Panc1 (cell line): Measurements from ENCODE around the gene ANO4. TPM values are rescaled to one million over a fixed set of nuclear protein-coding genes. Genes with fewer than 3 reads are reported as not detected.

Source experiments
- ATAC-seq: fragments of 200-7000 bp; cut with Tn5 transposase; 2 replicates; pipeline ENCODE4 v1.9.1; 2020; ENCODE audit warnings: mild to moderate bottlenecking, moderate library complexity
- BruUV-seq: library from RNA; stranded (reverse); fragments of 400-500 nt; replicated peaks from 2 replicates; lab custom pipeline; 2021; lab: Mats Ljungman, UMichigan
- CTCF ChIA-PET: fragments of 300-600 bp; sonication (Branson Sonifier 250); formaldehyde crosslinking; loops from one replicate; lab custom pipeline; 2022; ENCODE audit warnings: antibody characterized with exemption; lab: Charles Lee
- POLR2A ChIA-PET: fragments of 300-600 bp; sonication (Branson Sonifier 250); formaldehyde crosslinking; loops from one replicate; lab custom pipeline; 2022; ENCODE audit warnings: antibody characterized with exemption; lab: Charles Lee
- DNase-seq: peaks from one replicate; pipeline ENCODE4 v3.0.0-alpha.2; 2010; ENCODE audit warnings: low read depth, low spot score
- H3K27ac ChIP-seq: 2 replicates; pipeline ENCODE4 v1.5.1; 2011; ENCODE audit warnings: mild to moderate bottlenecking, low read length, inconsistent platforms
- H3K27me3 ChIP-seq: fragments of 200-500 bp; sonication (Bioruptor generic); 2 replicates; pipeline ENCODE4 v1.6.0; 2014; ENCODE audit warnings: low read length, inconsistent platforms; ENCODE audit not compliant: control insufficient read depth, insufficient read depth
- H3K36me3 ChIP-seq: fragments of 200-500 bp; sonication (Bioruptor generic); 2 replicates; pipeline ENCODE4 v1.5.1; 2014; ENCODE audit warnings: inconsistent platforms, mild to moderate bottlenecking, low read length, moderate library complexity; ENCODE audit not compliant: control insufficient read depth, insufficient read depth
- H3K4me1 ChIP-seq: 2 replicates; pipeline ENCODE4 v1.5.1; 2011; ENCODE audit warnings: inconsistent platforms, mild to moderate bottlenecking, low read length, moderate library complexity; ENCODE audit not compliant: control insufficient read depth, insufficient read depth
- H3K4me3 ChIP-seq, 2 experiments: 2 replicates each; pipeline ENCODE4 v1.5.1; 2011 to 2012; ENCODE audit warnings: low read depth in 2 of 2, low read length in 2 of 2, mild to moderate bottlenecking in 2 of 2, inconsistent platforms in 1 of 2, moderate library complexity in 1 of 2
- H3K9me3 ChIP-seq: fragments of 200-500 bp; sonication (Bioruptor generic); 2 replicates; pipeline ENCODE4 v1.5.1; 2014; ENCODE audit warnings: low read depth, mild to moderate bottlenecking, inconsistent platforms, low read length, moderate library complexity; ENCODE audit not compliant: control insufficient read depth, insufficient read depth
- CTCF ChIP-seq: fragments of 450-650 bp; IDR thresholded peaks from 2 replicates; pipeline ENCODE4 v1.5.1; 2017; ENCODE audit warnings: mild to moderate bottlenecking
- POLR2AphosphoS5 ChIP-seq: IDR thresholded peaks from 2 replicates; pipeline ENCODE4 v1.6.1; 2012; ENCODE audit warnings: mild to moderate bottlenecking, low read depth, low read length, moderate library complexity
- REST ChIP-seq, 2 experiments: IDR thresholded peaks; 2 replicates each; pipeline ENCODE4 v1.6.1; 2011 to 2012; ENCODE audit warnings: low read depth in 2 of 2, control low read depth in 1 of 2, low read length in 1 of 2, mild to moderate bottlenecking in 1 of 2, moderate library complexity in 1 of 2; ENCODE audit not compliant: insufficient read depth in 1 of 2
- SIN3A ChIP-seq: IDR thresholded peaks from 2 replicates; pipeline ENCODE4 v1.6.1; 2012; ENCODE audit warnings: low read depth, mild to moderate bottlenecking, low read length, moderate library complexity, borderline replicate concordance; ENCODE audit not compliant: insufficient read depth
- TCF7L2 ChIP-seq: IDR thresholded peaks from 2 replicates; pipeline ENCODE4 v1.6.1; 2011; ENCODE audit warnings: mild to moderate bottlenecking, low read depth, low read length, inconsistent platforms
- in situ Hi-C: cut with HindIII; loops from 2 replicates; pipeline ENCODE4 v1.10.0; 2016; ENCODE audit warnings: low sequenced_read_pairs, low pct_unique_long_range_greater_than_20kb
- intact Hi-C: fragments of 100-400 bp; cut with micrococcal nuclease; formaldehyde crosslinking; loops from one replicate; pipeline ENCODE4 v1.10.0; 2022; ENCODE audit not compliant: unreplicated experiment
- total RNA-seq: library from RNA; stranded (reverse); gene quantifications from one replicate; pipeline ENCODE4 v1.2.1, GENCODE V29; 2021; ENCODE audit not compliant: unreplicated experiment

ANO4 gene
- total RNA-seq, 1 experiment from 2014 or later, result not detected

DNA sequence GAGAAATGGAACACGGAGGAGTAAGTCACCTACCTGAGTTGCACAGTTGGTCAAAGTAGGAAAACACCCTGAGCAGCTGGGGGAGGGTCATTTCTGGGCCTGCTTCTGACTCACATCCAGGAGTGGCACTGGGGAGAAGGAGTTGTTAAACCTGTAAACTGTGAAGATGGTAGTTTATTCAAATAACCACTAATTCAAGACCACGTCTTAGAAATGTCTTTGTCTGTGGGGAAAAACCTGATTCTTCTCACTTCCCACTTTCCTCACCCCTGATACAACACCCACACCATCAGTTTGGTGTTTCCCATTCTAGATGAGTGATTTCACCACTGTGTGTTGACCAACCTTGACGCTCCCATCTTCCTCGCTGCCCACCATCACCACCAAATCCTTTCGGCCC, 207.1 kb downstream of the ANO4 start:
- ATAC-seq (no peak), DNase-seq (no peak)
- ChIA-PET CTCF (no interaction called here), POLR2A (no interaction called here)
- no peaks in the 10 kb centered on the region for H3K27me3 ChIP-seq
- no peaks in the 10 kb centered on the region for H3K36me3 ChIP-seq
- in situ Hi-C loops, result no loop called here
- intact Hi-C loops, result no loop called here
- no peak overlapping the region for H3K4me3 ChIP-seq
- H3K27ac ChIP-seq, result no peak overlapping the region
- H3K4me1 ChIP-seq, result no peaks in the 10 kb centered on the region
- H3K9me3 ChIP-seq, result no peaks in the 10 kb centered on the region
- TF ChIP-seq REST (IDR thresholded peaks at IDR 0.05; ENCODE audit: insufficient read depth in 1 of 2, low read depth in 2 of 2, low read length in 1 of 2), result no peak
- no TSS peak for BruUV-seq

- CTCF ChIA-PET, result no interaction called here
- in situ Hi-C loops, result no loop called here
- no peak for ATAC-seq
- no peak for TF ChIP-seq REST (IDR thresholded peaks at IDR 0.05; ENCODE audit: insufficient read depth in 1 of 2, low read depth in 2 of 2, low read length in 1 of 2)
- no peak for TF ChIP-seq SIN3A
- no peak for TF ChIP-seq POLR2AphosphoS5
- TF ChIP-seq CTCF, result no peak
- TF ChIP-seq TCF7L2, result no peak
- H3K4me3 ChIP-seq, result no peak overlapping the region
- no peaks in the 10 kb centered on the region for H3K4me1 ChIP-seq
- DNase-seq, result no peak
- intact Hi-C loops, result no loop called here
- no peaks in the 10 kb centered on the region for H3K27me3 ChIP-seq
- no peak overlapping the region for H3K27ac ChIP-seq
- BruUV-seq, result no TSS peak
- POLR2A ChIA-PET, result no interaction called here
- no peaks in the 10 kb centered on the region for H3K9me3 ChIP-seq
- no peaks in the 10 kb centered on the region for H3K36me3 ChIP-seq
Measured at GRCh38 chr12:101002696-101003419, 208.3 kb downstream of the ANO4 start.
